SU-DHL-6 (cell line): ENCODE results near the gene PTPRK.

ENCODE experiments used
- H2AFZ ChIP-seq: fragments of 200-600 bp; sonication (generic); 2 replicates; pipeline ENCODE4 v1.6.1; 2014; ENCODE audit warnings: low read depth, mild to moderate bottlenecking, moderate library complexity, mixed read lengths, antibody characterized with exemption, low read length; ENCODE audit not compliant: severe bottlenecking
- H3F3A ChIP-seq: fragments of 200-600 bp; shearing (Covaris generic); 2 replicates; pipeline ENCODE4 v1.6.0; 2016; ENCODE audit warnings: antibody characterized with exemption, mild to moderate bottlenecking; ENCODE audit not compliant: insufficient read depth
- H3K27ac ChIP-seq: fragments of 200-600 bp; sonication (generic); 2 replicates; pipeline ENCODE4 v1.5.1; 2016; ENCODE audit warnings: low read depth, mild to moderate bottlenecking, low read length, moderate library complexity, mixed read lengths
- H3K27me3 ChIP-seq: fragments of 200-600 bp; sonication (generic), shearing (Covaris generic); 2 replicates; pipeline ENCODE4 v1.6.0; 2014; ENCODE audit warnings: mild to moderate bottlenecking, low read length
- H3K36me3 ChIP-seq: fragments of 200-600 bp; sonication (generic); 2 replicates; pipeline ENCODE4 v1.6.1; 2014; ENCODE audit warnings: mild to moderate bottlenecking, low read length, mixed read lengths
- H3K4me2 ChIP-seq: fragments of 300-600, 200-600 bp; shearing (Covaris generic), sonication (generic); 2 replicates; pipeline ENCODE4 v1.6.0; 2014; ENCODE audit warnings: low read length, low read depth, mild to moderate bottlenecking; ENCODE audit not compliant: poor library complexity, severe bottlenecking
- H3K4me3 ChIP-seq: fragments of 200-600 bp; sonication (generic); 2 replicates; pipeline ENCODE4 v1.5.1; 2014; ENCODE audit warnings: antibody characterized with exemption, low read length, mild to moderate bottlenecking, mixed read lengths; ENCODE audit not compliant: insufficient read depth, poor library complexity, severe bottlenecking
- H3K79me2 ChIP-seq: fragments of 200-600 bp; sonication (generic); 2 replicates; pipeline ENCODE4 v1.6.1; 2014; ENCODE audit warnings: mild to moderate bottlenecking, low read length, moderate library complexity; ENCODE audit not compliant: insufficient read depth
- H3K9ac ChIP-seq: fragments of 200-600 bp; sonication (generic); 2 replicates; pipeline ENCODE4 v1.7.0; 2014; ENCODE audit warnings: mild to moderate bottlenecking, low read length
- H3K9me2 ChIP-seq: fragments of 200-600 bp; sonication (generic); replicated peaks from 2 replicates; pipeline ENCODE4 v1.6.1; 2014; ENCODE audit warnings: low read length; ENCODE audit not compliant: insufficient read depth
- H3K9me3 ChIP-seq: fragments of 200-600 bp; sonication (generic); 2 replicates; pipeline ENCODE4 v1.6.1; 2014; ENCODE audit warnings: low read length, mixed read lengths; ENCODE audit not compliant: insufficient read depth
- H4K20me1 ChIP-seq: fragments of 200-600 bp; sonication (generic); 2 replicates; pipeline ENCODE4 v1.6.1; 2014; ENCODE audit warnings: low read depth, mild to moderate bottlenecking, antibody characterized with exemption, low read length, moderate library complexity, mixed read lengths
- EZH2phosphoT487 ChIP-seq: fragments of 200-600 bp; sonication (generic), shearing (Covaris generic); conservative IDR thresholded peaks from 2 replicates; pipeline ENCODE4 v1.6.1; 2018; ENCODE audit warnings: mild to moderate bottlenecking, antibody characterized with exemption, low read length, moderate library complexity, mixed read lengths
- TF ChIP-seq, protein P1 (sequence below): fragments of 200-600 bp; sonication (generic); IDR thresholded peaks from one replicate; pipeline ENCODE4 v1.5.1; 2017; ENCODE audit warnings: antibody characterized with exemption, mild to moderate bottlenecking, low read length, moderate library complexity; ENCODE audit not compliant: insufficient read depth, poor library complexity, severe bottlenecking

Gene PTPRK

DNA sequence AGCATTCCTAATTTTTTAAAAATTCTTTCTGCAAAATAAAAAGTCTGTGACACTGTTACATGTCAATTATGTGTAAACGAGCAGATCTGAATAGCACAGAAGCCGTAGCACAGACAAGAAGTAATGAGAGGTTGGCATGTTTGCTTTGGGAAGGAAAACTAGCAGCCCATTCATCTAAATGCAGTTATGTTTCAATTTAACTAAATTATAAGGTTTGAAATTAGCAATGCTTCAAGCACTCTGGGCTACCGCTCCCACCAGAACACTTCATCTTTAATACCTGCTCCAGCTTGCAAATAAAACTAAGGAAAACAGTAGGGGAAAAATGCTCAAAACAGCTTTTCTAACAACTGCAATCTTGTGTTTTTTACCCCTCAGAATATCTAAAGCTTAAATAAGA, 73.9 kb downstream of the PTPRK start:
- H3K9ac ChIP-seq = no peak overlapping the region
- H3K4me3 ChIP-seq = no peak overlapping the region
- H3K27ac ChIP-seq = no peak overlapping the region
- H4K20me1 ChIP-seq = no peaks in the 10 kb centered on the region
- TF ChIP-seq, protein P1, sequence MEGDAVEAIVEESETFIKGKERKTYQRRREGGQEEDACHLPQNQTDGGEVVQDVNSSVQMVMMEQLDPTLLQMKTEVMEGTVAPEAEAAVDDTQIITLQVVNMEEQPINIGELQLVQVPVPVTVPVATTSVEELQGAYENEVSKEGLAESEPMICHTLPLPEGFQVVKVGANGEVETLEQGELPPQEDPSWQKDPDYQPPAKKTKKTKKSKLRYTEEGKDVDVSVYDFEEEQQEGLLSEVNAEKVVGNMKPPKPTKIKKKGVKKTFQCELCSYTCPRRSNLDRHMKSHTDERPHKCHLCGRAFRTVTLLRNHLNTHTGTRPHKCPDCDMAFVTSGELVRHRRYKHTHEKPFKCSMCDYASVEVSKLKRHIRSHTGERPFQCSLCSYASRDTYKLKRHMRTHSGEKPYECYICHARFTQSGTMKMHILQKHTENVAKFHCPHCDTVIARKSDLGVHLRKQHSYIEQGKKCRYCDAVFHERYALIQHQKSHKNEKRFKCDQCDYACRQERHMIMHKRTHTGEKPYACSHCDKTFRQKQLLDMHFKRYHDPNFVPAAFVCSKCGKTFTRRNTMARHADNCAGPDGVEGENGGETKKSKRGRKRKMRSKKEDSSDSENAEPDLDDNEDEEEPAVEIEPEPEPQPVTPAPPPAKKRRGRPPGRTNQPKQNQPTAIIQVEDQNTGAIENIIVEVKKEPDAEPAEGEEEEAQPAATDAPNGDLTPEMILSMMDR = no peak
- TF ChIP-seq EZH2phosphoT487 = no peak
- no peak overlapping the region for H3K4me2 ChIP-seq
- H3K9me2 ChIP-seq = no peaks in the 10 kb centered on the region
- H3F3A ChIP-seq = no peaks in the 10 kb centered on the region
- no peaks in the 10 kb centered on the region for H3K9me3 ChIP-seq
- no peaks in the 10 kb centered on the region for H3K36me3 ChIP-seq
- no peaks in the 10 kb centered on the region for H3K79me2 ChIP-seq
- no peaks in the 10 kb centered on the region for H3K27me3 ChIP-seq
- H2AFZ ChIP-seq = no peak overlapping the region

DNA sequence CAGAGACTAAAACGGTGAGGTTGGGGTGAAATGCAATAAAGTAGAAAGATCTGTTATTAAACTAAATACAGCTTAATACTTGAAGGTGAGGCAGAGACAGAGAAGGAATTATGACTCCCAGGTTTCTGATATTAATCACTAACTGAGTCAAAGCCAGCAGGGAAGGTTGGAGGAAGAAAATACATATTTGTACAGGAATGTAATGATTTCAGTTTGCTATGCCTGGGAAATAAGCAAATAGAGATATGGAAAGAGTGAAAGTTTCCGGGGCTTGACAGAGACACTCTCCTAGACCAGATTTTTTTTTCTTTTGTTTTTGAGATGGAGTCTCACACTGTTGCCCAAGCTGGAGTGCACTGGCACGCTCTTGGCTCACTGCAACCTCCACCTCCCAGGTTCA, 76.8 kb downstream of the PTPRK start:
- Histone ChIP-seq H3K9ac (no peak overlapping the region), H3K27me3 (no peaks in the 10 kb centered on the region), H3K9me3 (no peaks in the 10 kb centered on the region), H2AFZ (no peak overlapping the region), H3K9me2 (no peaks in the 10 kb centered on the region), H3F3A (no peaks in the 10 kb centered on the region), H3K4me2 (no peak overlapping the region), H3K36me3 (no peaks in the 10 kb centered on the region), H4K20me1 (no peaks in the 10 kb centered on the region), H3K4me3 (no peak overlapping the region), H3K27ac (no peak overlapping the region), H3K79me2 (no peaks in the 10 kb centered on the region)
- TF ChIP-seq EZH2phosphoT487 = no peak
- TF ChIP-seq, protein P1 = no peak

DNA sequence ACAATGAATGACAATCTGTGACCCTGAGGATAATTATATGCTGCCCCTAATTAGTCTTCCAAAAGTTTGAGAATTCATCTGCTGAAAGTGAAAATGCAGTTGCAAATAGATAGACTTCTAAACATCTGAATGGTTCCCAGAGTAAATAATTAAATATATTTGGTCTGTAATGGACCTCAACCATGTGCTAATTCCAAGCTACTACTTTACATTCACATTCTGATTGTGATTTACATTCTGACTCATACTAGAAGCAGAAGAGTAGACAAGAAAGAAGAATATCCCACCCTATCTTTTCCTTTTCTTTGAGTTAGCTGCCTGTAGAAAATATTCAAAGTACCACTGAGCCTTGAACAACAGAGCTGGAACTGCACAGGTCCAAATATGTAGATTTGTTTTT, 80.8 kb downstream of the PTPRK start:
- Histone ChIP-seq H3K9me3 (no peaks in the 10 kb centered on the region), H3K79me2 (no peaks in the 10 kb centered on the region), H3K36me3 (no peaks in the 10 kb centered on the region), H4K20me1 (no peaks in the 10 kb centered on the region), H3K4me2 (no peak overlapping the region), H3K4me3 (no peak overlapping the region), H3K27me3 (no peaks in the 10 kb centered on the region), H3K27ac (no peak overlapping the region), H3K9me2 (no peaks in the 10 kb centered on the region), H3F3A (no peaks in the 10 kb centered on the region), H2AFZ (no peak overlapping the region), H3K9ac (no peak overlapping the region)
- TF ChIP-seq EZH2phosphoT487 = no peak
- TF ChIP-seq, protein P1 = no peak

DNA sequence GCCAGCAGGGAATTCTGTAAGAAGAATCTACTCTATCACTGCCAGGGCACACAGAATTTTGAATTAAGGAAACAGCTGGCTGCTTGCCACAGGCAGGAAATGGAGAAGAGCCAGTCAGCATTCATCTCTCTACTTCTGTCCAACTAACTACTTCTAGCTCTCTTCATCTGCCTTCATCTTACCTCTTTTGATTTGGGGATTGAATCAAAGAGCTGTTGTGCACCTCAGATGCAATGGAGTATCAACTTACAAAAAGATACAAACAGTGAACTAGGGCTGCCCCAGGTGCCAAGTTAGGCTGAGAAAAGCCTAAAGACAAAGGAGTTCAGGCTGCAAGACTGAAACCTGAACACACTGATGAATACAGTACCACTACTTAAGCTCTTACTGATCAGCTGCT, 82.0 kb downstream of the PTPRK start:
- no peak overlapping the region for H3K9ac ChIP-seq
- H3K27ac ChIP-seq = no peak overlapping the region
- no peak overlapping the region for H3K4me2 ChIP-seq
- no peak overlapping the region for H3K4me3 ChIP-seq
- H3F3A ChIP-seq = no peaks in the 10 kb centered on the region
- no peaks in the 10 kb centered on the region for H3K27me3 ChIP-seq
- no peak overlapping the region for H2AFZ ChIP-seq
- H3K9me3 ChIP-seq = no peaks in the 10 kb centered on the region
- H4K20me1 ChIP-seq = no peaks in the 10 kb centered on the region
- TF ChIP-seq, protein P1 = no peak
- no peak for TF ChIP-seq EZH2phosphoT487
- no peaks in the 10 kb centered on the region for H3K79me2 ChIP-seq
- H3K9me2 ChIP-seq = no peaks in the 10 kb centered on the region
- H3K36me3 ChIP-seq = no peaks in the 10 kb centered on the region
